ENCODE data around the gene POLR3F.

GRCh38 chr20:18533978-18534644, 66.9 kb downstream of the POLR3F start:
- TF ChIP-seq CTCF (IDR thresholded peaks at IDR 0.05; ENCODE audit: low read depth, low read length): no peak
- no peak for TF ChIP-seq EZH2phosphoT487 (IDR thresholded peaks at IDR 0.05; ENCODE audit: low read depth)
